Body of pancreas (tissue), 4 donors: ENCODE measurements around the gene ASTN2.

ENCODE experiments used
- CTCF ChIP-seq, 7 experiments: fragments of 450-650 bp in 4 of 7; fragments of 200-600 bp in 3 of 7; sonication (generic) in 3 of 7; IDR thresholded peaks; one replicate each; pipeline ENCODE4 v1.5.1; 2016 to 2019; ENCODE audit warnings: antibody characterized with exemption in 7 of 7
- POLR2A ChIP-seq, 3 donors: fragments of 450-650 bp; IDR thresholded peaks; one replicate each; pipeline ENCODE4 v1.6.1; 2016; ENCODE audit warnings: antibody characterized with exemption in 3 of 3, mild to moderate bottlenecking in 2 of 3

GRCh38 chr9:116941266-116941665, 473.6 kb downstream of the ASTN2 start:
- no peak for TF ChIP-seq CTCF (IDR thresholded peaks at IDR 0.05)
- no peak for TF ChIP-seq POLR2A (IDR thresholded peaks at IDR 0.05)
